Ovary (tissue), 3 donors: ENCODE data around the gene MPPED2.

Experiments used
- CTCF ChIP-seq, 3 donors: fragments of 450-650 bp in 2 of 3; fragments of 200-600 bp in 1 of 3; IDR thresholded peaks; one replicate each; pipeline versions ENCODE4 v1.5.1 to v1.8.0; 2016 to 2022; ENCODE audit warnings: antibody characterized with exemption in 3 of 3, mild to moderate bottlenecking in 1 of 3
- POLR2A ChIP-seq: fragments of 450-650 bp; IDR thresholded peaks from one replicate; pipeline ENCODE4 v1.6.1; 2017; ENCODE audit warnings: antibody characterized with exemption, mild to moderate bottlenecking, moderate library complexity
- donor health status: DM: no; HTN: no; CAD: no.

DNA sequence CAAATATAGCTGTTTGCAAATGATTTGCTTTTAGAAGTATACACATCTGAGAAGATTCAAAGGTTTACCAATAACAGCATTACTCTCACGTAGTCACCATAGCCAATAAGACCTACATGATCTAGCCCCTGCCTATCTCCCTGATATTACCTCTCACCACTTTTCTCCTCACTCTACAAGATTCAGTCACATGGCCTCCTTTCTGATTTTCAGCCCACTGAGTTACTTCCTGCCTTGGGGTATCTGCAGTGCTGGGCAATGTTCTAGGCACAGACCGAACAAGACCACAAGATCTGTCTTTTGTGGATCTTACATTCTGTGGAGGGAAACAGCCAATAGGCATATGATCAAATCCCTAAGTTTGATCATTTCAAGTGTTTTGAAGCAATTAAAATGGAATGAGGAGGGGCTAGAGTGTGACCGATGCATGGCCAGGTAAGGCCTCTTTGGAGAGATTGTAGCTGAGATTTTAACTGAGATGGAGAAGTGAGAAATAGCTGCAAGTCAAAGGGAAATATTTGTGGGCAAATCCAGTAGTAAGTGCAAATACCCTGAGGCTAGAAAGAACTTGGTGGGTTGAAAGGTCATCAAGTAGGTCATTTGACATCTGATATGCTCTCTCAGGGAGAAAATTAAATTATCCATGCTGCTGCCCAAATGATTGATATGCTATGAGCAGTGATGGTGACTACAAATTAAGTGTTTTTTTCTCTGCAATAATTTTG lies 220.2 kb downstream of the MPPED2 start:
- no peak for TF ChIP-seq CTCF (IDR thresholded peaks at IDR 0.05)
- TF ChIP-seq POLR2A, result no peak
